ENCODE data around the gene SND1. TPM values are rescaled to one million over a fixed set of nuclear protein-coding genes. Genes with fewer than 3 reads are reported as not detected.

The SND1 gene
- polyA plus RNA-seq, 3 donors: 46.5 to 97.3 (median 79.8) TPM

- Histone ChIP-seq H3K9me3 (replicated peaks in 1 of 2; ENCODE audit: control insufficient read depth in 1 of 2, insufficient read depth in 1 of 2, low read length in 2 of 2) (no peaks in the 10 kb centered on the region), H3K4me2 (replicated peaks; ENCODE audit: extremely low read depth, low read length, poor library complexity, severe bottlenecking) (no peak overlapping the region), H3K9ac (ENCODE audit: insufficient read depth, low read length, poor library complexity, severe bottlenecking) (no peak overlapping the region), H3K79me2 (ENCODE audit: insufficient read depth, low read length) (peaks cover 95% of the 10 kb centered on the region), H3K4me3 (replicated peaks in 1 of 3; ENCODE audit: low read depth in 2 of 3, low read length in 3 of 3) (no peak overlapping the region), H2AFZ (ENCODE audit: insufficient read depth, low read depth, low read length, poor library complexity, severe bottlenecking) (no peak overlapping the region), H3K4me1 (ENCODE audit: control insufficient read depth in 1 of 2, insufficient read depth in 2 of 2, low read length in 2 of 2) (peaks cover 0 to 1% of the 10 kb centered on the region in 2 donors), H3K27ac (ENCODE audit: low read depth in 1 of 2, low read length in 2 of 2) (no peak overlapping the region), H4K20me1 (ENCODE audit: insufficient read depth, low read length) (peaks cover 73% of the 10 kb centered on the region), H3K36me3 (replicated peaks in 1 of 2; ENCODE audit: control insufficient read depth in 1 of 2, insufficient read depth in 2 of 2, low read length in 2 of 2) (no peaks in the 10 kb centered on the region), H3K27me3 (ENCODE audit: control insufficient read depth in 2 of 2, insufficient read depth in 2 of 2, low read length in 2 of 2) (no peaks in the 10 kb centered on the region)
- Mint-ChIP-seq H3K9me3 (no peaks in the 10 kb centered on the region), H3K4me3 (no peak overlapping the region), H3K36me3 (peaks cover 8 to 11% of the 10 kb centered on the region in 2 donors), H3K27ac (no peak overlapping the region), H3K4me1 (peaks cover 9% of the 10 kb centered on the region), H3K27me3 (ENCODE audit: low read depth in 3 of 3) (no peaks in the 10 kb centered on the region)
- no peak for TF ChIP-seq CTCF (IDR thresholded peaks at IDR 0.05)
- 100% methylated on average over 5 of the region's 5 CpGs for WGBS (ENCODE audit: insufficient coverage)
- intact Hi-C loops (cut with micrococcal nuclease): no loop called here
- no peak for DNase-seq
These were observed 108.0 kb downstream of the SND1 start for GRCh38 chr7:127759945-127760421.

DNA sequence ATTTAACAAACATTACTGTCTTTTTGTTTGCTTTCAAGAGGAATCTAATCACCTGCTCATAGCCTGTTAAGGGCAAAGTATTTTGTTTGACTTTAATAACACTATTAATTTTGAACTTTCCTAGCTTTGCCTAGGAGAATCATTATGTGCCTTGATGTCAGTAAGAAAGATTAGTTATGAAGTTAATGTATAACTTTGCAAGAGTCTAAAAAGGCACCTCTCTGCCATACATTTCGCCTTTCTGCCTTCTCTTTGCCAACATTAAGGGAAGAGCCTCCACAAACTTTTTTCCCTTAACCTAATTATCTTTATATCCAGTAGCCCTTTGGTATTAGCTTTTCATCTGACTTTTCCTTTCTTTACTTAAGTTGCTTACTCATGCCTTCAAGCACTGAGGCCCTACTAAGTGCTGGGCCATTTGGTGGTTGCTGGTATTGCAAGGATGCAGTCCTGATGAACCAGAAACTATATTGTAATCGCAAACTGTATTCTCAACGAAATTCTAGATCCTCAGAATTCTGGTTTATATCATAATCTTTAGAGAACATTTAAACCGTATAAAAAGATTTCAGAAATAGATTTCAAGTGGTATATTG is 108.5 kb downstream of the SND1 start:
- H3K4me3 Mint-ChIP-seq: no peak overlapping the region
- no peaks in the 10 kb centered on the region for H3K9me3 Mint-ChIP-seq
- H3K27me3 Mint-ChIP-seq (ENCODE audit: low read depth in 3 of 3): no peaks in the 10 kb centered on the region
- Histone ChIP-seq H3K27ac (ENCODE audit: low read depth in 1 of 2, low read length in 2 of 2) (no peak overlapping the region), H2AFZ (ENCODE audit: insufficient read depth, low read depth, low read length, poor library complexity, severe bottlenecking) (no peak overlapping the region), H3K4me2 (replicated peaks; ENCODE audit: extremely low read depth, low read length, poor library complexity, severe bottlenecking) (no peak overlapping the region), H3K9ac (ENCODE audit: insufficient read depth, low read length, poor library complexity, severe bottlenecking) (no peak overlapping the region), H3K4me1 (ENCODE audit: control insufficient read depth in 1 of 2, insufficient read depth in 2 of 2, low read length in 2 of 2) (no peaks in the 10 kb centered on the region), H3K4me3 (replicated peaks in 1 of 3; ENCODE audit: low read depth in 2 of 3, low read length in 3 of 3) (no peak overlapping the region), H3K79me2 (ENCODE audit: insufficient read depth, low read length) (peaks cover 95% of the 10 kb centered on the region), H3K36me3 (replicated peaks in 1 of 2; ENCODE audit: control insufficient read depth in 1 of 2, insufficient read depth in 2 of 2, low read length in 2 of 2) (no peaks in the 10 kb centered on the region), H3K27me3 (ENCODE audit: control insufficient read depth in 2 of 2, insufficient read depth in 2 of 2, low read length in 2 of 2) (no peaks in the 10 kb centered on the region), H4K20me1 (ENCODE audit: insufficient read depth, low read length) (peaks cover 68% of the 10 kb centered on the region), H3K9me3 (replicated peaks in 1 of 2; ENCODE audit: control insufficient read depth in 1 of 2, insufficient read depth in 1 of 2, low read length in 2 of 2) (no peaks in the 10 kb centered on the region)
- H3K27ac Mint-ChIP-seq: no peak overlapping the region
- peaks cover 8 to 11% of the 10 kb centered on the region in 2 donors for H3K36me3 Mint-ChIP-seq
- no peak for DNase-seq
- no peak for TF ChIP-seq CTCF (IDR thresholded peaks at IDR 0.05)
- intact Hi-C loops (cut with micrococcal nuclease): no loop called here
- H3K4me1 Mint-ChIP-seq: peaks cover 5% of the 10 kb centered on the region
- WGBS (ENCODE audit: insufficient coverage): no CpG with 5 or more reads among the region's 4 CpGs

Data from CD14-positive monocyte (primary cell).